COLO668 (cell line): Measurements from ENCODE around the gene PRR23E.

Source experiments
- DNase-seq: peaks from one replicate; lab custom pipeline; 2025; ENCODE audit not compliant: unreplicated experiment; lab: John Stamatoyannopoulos, UW

The PRR23E gene, protein sequence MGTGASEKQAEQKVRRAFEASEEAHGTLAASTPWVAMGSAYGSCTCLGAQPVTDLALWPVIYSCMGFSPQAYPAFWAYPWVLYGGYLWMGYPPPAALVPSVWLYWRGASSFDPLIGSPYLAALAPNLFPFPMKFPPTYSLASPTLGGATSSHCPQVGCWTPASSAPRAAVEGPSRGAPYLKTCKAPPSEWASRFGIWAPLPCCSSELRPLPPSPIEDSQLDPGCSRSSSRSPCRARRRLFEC

DNA sequence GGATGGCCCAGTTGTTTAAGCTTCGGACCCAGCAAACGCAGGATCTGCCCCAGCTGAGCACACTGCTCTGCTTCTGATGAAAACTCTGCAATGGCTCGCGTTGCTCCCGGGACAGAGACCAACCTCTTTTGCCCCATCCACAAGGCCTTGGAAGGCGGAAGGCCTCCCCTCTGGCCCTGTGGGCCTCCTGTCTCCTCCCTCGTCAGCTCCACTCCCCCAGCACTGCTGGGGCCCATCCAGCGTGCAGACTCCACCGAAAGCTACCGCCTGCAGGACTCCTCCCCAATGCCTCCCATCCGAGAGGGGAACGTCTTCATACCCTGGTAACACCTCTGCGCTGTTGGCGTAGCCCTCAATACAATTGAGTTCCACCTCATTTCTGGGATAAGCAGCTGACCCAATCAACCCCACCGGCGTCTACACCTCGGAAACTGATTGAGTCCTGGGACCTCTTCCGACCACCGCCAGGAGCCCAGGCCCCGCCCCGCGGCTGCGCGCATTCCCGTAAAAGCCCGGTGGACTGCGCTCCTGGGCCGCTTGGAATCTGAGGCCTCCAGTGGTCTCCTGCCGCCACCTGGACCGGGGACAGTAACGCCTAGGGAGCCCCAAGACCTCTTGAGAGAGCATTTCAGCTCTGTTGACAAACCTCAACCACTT, at the start of gene PRR23E:
TSS of gene PRR23E (plus strand) at position 556 of the 657 bp plus-strand sequence. CDS start 3,555 bp downstream, outside the sequence.
- DNase-seq = no peak

DNA sequence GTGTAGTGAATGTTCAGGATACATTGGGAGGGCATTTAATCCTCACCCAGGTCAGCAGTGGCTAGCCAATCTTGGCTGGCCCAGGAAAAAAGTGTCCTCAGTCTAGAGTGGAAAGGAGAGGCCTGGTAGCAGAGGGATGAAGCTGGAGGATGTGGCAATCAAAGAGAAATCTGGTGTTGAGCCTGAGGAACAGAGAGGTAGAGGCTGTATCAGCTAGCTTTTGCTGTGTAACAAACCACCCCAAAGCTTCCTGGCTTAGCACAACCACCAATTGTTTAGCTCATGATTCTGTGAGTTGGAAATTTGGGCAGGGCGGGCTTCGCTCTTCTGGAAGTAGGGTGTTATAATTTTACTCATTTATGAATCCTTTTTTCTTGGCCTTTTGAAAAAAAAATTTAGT, 49.8 kb upstream of the PRR23E start:
- DNase-seq = no peak

DNA sequence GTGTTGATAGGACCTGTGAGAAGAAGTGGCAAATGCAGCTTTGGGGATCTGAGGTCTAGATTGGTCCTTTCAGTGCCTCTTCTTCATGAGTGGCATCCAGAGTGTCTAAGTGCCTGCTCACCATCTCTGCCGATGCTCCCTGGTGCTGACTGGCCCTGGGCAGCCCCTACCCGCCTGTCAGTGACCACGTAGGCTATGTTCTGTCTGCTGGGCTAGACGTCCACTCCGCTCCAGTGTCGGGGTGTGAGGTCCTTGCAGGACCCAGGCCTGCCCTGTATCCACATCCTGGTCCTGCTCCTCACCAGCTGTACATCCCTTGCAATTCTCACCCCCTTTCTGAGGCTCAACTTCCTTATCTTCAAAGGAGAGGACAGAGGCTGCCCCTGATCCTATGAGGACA, 48.3 kb upstream of the PRR23E start:
- DNase-seq = no peak

DNA sequence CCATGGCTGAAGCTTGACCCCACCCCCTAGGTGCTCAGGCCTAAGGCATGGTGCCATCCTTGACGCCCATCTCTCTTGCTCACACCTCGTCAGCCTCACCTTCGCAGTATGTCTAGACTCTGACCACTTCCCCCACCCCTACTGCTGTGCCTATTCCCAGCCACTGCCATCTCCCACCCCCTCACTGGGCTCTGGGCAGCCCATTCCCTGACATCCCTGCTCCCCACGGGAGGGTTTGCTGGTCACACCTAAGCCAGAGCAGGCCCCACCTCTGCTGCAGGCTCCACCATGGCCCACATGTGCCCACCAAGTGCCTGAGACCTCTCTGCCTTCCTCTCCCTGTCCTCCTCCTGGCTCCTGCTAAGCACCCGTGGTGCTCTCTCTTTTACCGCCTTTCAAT, 47.7 kb upstream of the PRR23E start:
- no peak for DNase-seq

DNA sequence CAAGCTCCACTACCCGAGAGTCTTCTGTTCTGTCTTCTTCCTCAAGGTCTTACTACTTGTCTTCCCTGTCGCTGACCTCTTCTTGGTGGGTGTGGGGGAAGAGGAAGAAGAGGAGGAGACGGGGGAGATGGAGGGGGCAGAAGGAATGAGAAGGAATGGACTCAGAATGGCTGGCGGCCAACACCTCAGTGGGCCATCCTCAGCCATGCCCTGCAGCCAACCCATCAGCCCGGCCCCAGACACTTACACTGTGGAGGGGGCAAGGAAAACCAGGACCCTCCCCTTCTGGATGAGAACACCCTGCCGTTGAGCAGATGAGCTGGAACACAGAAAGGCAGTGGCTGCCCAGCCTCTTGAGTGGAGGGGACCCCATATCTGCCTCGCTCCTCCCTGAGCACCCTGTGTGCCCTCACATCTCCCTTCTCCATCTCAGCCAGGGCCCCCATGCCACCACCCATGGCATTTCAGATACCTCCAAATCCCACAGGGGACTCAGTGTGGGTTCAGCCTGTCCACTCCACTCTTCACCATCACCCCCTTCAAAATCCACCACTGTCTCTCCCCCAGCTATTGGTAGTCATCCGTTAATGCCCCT, 45.5 kb upstream of the PRR23E start:
- no peak for DNase-seq

DNA sequence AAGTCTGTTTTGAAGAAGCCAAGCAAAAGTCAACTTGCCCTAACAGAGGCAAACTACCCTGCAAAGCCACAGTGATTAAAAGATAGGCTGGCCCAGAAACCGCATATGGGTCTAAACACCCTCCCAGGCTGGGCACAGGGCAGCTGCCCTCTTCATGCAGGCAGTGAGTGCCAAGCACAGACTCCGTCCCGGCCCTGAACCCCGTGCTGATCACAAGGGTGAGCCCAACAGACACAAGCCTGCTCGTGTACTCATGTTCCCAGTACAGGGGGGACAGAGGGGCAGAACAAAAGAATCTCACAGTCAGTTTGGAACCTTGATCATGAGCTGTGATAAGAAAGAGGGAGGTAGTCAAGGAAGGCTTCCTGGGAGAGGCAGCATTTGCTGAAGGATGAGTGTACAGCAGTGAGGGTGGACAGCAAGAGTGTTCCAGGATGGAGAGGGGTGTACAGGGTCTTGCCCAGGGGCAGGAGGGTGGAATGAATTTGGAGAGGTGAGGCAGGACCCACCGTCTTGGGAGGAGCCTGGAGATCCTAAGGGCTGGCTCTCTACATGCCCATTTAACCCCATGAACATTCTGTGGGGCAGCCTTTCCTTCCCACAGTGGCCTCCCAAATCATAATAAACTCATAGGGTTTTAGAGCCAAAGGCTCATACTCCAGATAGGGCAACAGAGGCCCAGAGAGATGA, 43.2 kb upstream of the PRR23E start:
- DNase-seq = no peak

DNA sequence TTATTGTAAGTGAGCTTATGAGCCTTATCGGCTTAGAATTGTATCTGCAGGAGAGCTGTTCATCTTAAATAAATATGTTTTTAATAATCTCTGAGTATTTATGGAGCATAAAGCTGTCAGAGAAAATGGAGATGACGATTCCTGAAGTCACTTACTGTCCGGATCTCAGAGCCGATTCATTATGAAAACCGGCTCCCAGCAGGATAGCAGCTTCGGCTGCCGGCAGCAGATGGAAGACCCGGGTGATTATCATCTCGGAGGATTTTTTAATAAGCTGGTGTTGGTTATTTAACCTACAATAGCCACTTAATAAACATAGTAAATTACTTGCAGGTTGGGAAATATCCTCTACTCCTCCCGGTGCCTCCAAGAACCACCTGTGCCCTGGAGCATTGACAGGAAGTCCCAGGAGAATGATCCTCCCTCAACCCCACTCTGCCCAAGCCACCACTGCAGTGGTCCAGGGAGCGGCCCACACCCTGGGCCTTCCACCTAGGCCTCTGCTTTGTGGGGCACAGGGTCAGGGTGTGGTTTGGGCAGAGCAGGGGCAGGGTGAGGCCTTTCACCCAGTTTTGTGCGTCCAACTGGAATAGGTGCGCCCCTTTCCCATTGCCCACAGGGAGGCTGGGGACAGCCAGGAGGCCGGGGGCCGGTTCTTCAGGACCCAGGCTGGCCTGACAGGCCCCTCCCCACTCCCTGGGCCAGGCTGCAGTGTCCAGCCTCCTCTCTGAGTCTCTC, 42.2 kb upstream of the PRR23E start:
- DNase-seq = no peak

DNA sequence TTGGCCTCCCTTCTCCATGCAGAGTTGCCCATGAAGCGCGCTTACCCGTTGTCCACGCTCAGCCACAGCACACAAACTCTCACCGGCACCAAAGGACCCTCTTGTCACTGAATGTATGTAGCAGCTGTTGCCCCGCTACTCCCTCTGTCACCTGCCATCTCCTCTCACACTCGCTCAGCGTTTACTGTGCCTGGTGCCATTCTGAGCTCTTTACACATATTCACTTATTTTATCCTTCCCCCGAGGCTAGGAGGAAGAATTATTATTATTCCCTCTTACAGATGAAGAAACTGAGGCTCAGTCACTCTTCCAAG, 41.7 kb upstream of the PRR23E start:
- DNase-seq = no peak

DNA sequence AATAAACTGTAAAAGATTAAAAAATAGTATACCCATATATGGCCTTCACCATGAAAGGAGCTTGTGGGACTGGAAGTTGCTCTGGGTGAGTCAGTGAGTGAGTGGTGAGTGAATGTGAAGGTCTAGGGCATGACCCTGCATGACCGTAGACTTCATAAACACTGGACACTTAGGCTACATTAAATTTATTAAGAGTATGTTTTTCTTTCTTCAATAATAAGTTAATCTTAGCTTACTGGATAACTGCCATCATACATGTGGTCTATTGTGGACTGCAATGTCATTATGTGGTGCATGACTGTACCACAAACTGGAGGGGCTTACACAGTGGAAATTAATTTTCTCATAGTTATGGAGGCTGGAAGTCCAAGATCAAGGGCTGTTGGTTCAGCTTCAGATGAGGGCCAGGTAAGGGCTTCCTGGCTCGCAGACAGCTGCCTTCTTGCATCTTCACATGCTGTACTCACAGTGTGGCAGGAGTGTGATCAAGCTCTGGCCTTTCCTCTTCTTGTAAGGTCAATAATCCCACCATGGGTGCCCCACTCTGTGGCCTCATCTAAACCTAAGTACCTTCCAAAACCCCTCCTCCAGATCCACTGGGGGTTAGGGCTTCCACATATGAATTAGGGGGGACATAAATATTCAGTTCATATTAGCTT, 40.8 kb upstream of the PRR23E start:
- no peak for DNase-seq

DNA sequence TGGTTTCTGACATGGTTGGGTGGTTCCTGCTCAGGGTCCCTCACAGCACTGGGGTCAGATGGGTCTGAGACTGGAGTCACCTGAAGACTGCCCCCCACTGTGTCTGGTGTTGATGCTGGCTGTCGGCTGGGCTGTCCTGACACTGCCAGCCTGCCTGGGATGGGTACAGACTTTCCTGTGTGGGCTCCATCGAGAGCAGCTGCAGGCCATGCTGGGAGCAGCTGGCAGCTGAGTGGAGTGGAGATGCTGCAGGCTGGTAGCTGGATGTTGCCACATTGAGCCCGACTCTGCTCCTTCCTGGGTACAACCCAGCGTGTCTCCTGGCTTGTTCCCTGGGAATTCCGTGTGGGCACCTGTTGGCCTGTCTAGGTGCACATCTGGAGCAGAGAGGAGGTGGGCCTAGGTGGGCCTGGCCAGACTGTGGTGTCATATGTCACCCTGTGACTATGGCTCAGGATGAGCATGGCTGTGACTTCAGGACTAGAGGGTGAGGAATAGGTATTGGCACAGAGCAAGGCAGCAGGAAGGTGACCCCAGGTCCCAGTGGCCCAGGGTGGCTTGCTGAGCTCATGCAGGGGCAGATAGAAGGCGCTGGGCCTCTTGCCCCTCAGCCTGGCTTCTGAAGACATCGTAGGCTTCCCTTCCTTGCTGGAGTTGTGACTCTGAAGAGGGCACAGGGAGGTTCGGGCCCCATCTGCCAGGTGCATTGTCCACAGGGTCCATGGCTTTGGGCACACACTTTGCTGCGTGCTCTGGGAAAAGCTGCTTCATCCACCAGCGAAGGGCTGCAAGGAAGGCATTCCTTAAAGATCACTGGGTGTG, 40.0 kb upstream of the PRR23E start:
- peak; percentile 35 for DNase-seq

DNA sequence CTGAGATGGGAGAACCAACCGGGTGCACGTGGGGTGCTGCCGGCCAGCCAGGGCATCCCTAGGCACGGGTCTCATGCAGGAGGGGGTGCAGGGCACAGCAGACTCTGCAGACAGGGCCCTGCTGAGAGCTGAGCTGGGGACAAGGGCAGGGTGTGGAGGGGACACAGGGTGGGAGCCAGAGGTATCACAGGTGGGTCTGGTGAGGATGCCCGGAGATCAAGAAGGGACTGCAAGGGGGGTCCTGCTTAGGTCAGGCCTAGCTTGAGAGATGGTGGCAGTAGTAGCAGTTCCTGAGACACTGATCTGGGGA, 39.5 kb upstream of the PRR23E start:
- DNase-seq = no peak

DNA sequence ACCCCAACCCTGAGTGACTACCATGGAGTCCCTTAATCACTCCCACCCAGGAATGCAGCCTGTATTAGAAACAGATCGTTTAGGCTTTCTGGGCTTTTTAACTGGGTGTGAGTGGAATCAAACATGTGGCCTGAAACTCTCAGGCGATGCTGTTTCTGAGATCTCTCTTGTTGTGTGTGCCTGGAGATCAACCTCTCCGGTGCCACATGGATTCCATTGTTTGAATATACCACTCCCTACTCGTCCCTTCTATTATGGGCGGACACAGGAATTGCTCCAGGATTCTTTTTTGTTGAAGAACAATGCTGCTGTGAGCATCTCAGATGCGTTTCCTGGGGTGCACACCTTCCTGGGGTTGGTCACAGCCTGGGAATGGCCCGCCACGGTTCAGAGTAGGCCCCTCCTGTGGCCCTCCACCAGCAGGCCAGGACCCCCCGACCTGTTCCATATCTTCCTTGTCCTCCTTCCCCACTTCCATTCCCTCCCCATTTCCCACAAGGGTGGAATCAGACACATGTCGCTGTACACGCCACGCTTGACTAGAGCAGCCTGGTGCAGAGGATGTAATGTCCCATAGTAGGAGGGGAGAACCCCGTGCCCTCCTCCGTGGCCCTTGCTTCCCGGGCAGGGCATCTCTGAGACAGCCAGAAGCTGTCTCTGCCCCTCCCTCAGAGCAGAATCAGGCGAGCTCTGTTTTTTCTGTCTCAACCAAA, 36.4 kb upstream of the PRR23E start:
- peak; percentile 35 for DNase-seq

DNA sequence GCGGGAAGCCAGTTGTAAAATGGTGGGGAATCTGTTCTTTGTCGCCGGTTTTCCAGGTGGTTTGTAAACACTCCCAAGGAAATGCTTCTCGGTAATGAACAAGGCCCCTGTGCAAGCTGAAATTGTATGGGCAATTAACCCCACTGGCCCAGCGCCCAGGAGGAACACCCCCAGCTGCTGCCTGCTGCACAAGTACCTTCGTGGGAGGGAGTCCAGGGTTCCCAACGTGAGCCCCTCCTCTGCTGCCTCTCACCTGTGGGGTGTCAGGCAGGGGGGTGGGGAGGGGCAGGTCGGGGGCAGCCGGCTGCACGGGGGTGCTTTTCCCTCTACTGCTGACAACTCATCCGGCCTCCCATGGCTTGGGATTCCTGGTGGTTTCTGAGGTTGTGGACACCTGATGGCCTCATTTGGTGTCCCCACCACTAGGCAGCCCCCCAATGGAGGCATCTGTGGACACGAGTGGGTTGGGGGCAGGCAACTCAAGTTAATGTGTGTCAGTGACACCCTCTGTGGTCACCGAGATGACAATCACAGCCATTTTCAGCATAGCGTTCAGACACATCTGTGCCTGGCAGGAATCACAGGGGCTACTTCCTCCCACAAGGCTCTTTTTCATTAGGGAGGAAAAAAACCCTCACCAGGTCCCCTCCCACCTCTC, 35.6 kb upstream of the PRR23E start:
- DNase-seq = peak; percentile 79

DNA sequence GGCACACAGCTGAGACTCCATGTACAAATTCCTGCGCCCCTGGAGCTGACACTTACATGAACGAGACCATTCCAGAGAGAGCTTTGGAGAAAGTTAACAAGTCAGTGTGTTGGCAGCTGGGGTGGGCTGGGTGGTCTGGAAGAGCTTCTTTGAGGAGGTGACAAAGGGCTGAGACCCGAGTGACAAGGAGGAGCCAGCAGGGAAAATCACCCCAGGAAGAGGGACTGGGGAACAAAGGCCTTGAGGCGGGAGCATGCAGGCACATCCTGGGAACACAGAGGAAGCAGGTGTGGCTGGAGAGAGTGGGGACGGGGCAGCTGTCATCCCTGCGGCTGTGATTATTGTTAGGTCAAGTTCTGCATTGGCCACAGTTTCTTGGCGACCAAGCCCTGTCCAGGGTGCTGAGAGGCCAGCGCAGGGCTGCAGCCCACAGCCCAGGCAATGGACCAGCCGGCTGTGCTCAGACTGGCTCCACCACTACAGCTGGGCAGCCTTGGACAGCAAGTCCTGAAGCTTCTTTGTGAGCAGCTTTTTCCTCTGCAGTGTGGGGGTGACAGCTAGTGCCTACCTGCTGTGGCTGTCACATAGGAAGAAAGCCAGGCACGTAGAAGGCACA, 34.2 kb upstream of the PRR23E start:
- DNase-seq = peak; percentile 73

DNA sequence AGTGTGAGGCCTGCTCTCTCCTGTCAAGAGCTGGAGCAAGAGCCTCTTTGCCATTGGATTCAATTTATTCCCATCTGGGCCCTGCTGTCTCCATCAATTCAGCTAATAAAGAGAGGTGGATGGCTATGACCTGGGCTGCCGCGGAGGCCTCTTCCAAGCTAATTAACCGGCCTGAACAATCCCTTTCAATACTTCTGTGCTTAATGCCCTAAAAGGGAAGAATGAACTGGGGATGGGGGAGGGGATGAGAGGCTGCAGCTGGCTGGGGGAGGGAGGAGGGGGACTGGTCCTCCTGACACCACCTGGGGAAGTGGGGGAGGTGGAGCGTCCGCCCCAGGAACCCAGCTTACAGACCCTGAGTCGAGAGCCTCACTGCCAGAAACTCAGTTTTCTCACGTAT, 33.4 kb upstream of the PRR23E start:
- DNase-seq = peak; percentile 70

DNA sequence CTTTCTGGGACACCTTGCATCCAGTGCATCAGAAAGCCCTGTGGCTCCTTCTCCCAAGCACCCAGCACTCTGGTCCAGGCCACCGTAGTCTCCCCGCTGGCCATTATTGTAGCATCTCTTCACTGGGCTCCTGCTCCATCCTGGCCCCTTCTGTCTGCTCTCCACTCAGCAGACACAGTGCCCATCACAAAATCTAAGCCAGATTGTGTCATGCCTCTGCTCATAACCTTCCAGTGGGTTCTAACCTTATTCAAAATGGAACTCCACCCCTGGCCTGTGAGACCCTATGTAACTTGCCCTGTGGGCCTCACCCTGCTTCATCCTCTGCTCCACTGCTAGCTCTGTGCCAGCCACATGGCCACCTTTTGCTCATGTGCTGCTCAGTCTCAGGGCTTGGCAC, 31.7 kb upstream of the PRR23E start:
- DNase-seq = no peak

DNA sequence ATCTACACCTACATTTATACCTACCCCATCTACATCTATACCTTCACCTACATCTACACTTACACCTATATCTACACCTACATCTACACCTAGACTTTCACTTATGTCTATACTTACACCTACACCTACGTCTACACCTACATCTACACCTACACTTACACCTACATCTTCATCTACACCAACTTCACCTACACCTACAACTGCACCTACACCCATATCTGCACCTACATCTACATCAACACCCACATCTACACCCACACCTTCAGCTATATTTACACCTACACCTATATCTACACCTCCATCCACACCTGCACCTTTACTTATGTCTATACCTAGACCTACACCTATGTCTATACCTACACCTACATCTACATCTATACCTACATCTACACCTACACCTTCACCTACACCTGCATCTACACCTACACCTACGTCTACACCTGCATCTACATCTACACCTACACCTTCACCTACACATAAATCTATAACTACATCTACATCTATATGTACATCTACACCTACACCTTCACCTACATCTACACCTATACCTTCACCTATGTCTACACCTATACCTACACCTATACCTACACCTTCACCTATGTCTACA, 30.9 kb upstream of the PRR23E start:
- no peak for DNase-seq

DNA sequence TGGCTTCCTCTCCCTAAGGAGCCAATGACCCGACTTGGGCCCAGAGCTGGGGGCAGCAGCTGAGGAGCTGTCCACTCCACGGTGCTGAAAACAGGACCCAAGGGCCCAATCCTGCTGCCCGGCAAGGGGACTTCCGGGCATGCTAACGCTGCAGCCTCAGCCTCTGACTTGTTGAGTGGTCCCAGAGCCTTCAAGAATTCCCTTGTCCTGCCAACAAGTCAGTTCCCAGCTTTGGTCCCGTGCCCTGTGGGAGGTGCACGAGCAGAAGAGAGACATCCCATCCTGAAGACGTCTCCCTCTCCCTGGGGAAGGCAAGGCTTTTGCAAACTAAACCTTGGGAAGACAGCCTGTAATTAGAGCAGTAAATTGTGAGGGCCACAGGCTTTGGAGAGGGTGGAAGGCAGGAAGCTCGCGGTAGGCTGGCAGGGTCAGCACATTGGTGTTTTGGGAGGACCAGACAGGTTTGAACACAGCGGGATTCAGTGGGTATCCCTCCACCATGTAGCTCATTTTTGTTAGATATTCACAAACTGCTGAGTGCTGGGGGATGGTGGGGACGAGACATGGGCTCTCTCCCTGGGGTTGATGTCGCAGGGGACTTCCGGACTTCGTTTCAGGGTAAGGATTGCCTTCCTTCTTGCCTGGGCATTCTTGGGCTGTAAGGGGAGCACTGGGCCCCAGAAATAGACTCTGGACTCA, 29.8 kb upstream of the PRR23E start:
- DNase-seq = no peak
